ENCODE results near the gene ANKRD16.
"Not testable (repeated sequence)": the region's sequence is repeated elsewhere in the genome, so short reads cannot be mapped to it uniquely, and the experiment has no call there.

Gene ANKRD16

DNA sequence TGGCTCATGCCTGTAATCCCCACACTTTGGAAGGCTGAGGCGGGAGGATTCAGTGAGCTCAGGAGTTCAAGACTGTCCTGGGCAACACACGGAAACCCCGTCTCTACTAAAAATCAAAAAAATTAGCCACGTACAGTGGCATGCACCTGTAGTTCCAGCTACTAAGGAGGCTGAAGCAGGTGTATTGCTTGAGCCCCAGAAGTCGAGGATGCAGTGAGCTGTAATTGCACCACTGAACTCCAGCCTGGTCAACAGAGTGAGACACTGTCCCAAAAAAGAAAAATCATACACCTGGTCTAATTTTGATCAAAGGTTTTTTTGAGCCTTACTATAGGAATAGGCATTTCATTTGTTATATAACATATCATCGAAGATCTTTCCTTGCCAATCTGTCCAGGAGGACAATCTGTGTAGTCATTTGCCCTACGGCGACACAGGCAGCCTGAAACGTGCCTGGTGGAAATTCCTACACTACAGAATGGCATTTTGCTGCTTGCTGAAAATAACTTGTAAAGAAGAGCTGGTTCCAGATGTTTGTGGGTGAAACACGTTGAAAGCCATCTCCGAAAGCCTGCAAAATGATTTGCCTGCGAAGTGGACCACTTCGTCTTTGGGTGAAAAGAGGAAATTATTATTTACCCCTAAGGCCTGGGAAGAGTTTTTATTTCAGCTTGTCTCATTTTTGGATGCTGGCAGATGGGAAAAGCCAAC is 45.2 kb downstream of the ANKRD16 start:
- no peak for DNase-seq
- TF ChIP-seq, protein P1, sequence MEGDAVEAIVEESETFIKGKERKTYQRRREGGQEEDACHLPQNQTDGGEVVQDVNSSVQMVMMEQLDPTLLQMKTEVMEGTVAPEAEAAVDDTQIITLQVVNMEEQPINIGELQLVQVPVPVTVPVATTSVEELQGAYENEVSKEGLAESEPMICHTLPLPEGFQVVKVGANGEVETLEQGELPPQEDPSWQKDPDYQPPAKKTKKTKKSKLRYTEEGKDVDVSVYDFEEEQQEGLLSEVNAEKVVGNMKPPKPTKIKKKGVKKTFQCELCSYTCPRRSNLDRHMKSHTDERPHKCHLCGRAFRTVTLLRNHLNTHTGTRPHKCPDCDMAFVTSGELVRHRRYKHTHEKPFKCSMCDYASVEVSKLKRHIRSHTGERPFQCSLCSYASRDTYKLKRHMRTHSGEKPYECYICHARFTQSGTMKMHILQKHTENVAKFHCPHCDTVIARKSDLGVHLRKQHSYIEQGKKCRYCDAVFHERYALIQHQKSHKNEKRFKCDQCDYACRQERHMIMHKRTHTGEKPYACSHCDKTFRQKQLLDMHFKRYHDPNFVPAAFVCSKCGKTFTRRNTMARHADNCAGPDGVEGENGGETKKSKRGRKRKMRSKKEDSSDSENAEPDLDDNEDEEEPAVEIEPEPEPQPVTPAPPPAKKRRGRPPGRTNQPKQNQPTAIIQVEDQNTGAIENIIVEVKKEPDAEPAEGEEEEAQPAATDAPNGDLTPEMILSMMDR (IDR thresholded peaks at IDR 0.05; ENCODE audit: low read depth, low read length): no peak
- H3K4me3 ChIP-seq (ENCODE audit: low read depth, low read length): no peak overlapping the region
- H3K36me3 ChIP-seq: no peaks in the 10 kb centered on the region
- H3K9me3 ChIP-seq (ENCODE audit: severe bottlenecking): no peaks in the 10 kb centered on the region
- H3K27ac ChIP-seq: no peak overlapping the region
- no peaks in the 10 kb centered on the region for H3K27me3 ChIP-seq (ENCODE audit: insufficient read depth, low read depth, severe bottlenecking)

DNA sequence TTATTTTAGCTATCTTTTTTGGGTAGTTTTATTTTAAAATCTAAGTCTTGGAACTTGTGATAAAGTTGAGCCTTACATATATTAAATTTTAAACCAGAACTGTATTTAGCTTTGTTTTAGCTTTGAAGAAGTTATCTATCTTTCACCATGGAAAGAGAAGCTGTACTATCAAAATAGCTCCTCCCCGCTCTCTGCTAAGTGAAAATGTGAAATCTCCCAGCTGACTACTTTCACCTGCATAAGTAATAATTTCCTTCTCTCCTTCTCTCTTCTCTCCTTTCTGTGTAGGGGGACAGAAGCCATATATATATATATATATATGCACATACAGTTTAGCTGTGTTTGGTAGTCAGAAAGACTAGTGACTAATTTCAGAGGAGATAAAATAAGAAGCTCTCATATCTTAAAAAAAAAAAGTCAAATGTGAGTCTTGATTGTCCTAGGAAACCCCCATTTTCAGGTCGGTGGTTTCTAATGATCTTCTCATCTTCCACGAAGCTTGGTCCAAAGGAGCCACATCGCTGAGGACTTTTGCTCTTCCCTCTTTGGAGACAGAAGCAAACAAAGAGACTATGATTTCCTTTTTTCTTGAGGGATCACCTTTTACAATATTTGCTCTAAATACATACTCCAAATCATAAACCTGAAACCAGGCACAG is 45.9 kb downstream of the ANKRD16 start:
- Histone ChIP-seq H3K27me3 (ENCODE audit: insufficient read depth, low read depth, severe bottlenecking) (no peaks in the 10 kb centered on the region), H3K4me3 (ENCODE audit: low read depth, low read length) (no peak overlapping the region), H3K9me3 (ENCODE audit: severe bottlenecking) (no peaks in the 10 kb centered on the region), H3K36me3 (no peaks in the 10 kb centered on the region), H3K27ac (no peak overlapping the region)
- TF ChIP-seq, protein P1 (IDR thresholded peaks at IDR 0.05; ENCODE audit: low read depth, low read length): no peak
- DNase-seq: no peak

DNA sequence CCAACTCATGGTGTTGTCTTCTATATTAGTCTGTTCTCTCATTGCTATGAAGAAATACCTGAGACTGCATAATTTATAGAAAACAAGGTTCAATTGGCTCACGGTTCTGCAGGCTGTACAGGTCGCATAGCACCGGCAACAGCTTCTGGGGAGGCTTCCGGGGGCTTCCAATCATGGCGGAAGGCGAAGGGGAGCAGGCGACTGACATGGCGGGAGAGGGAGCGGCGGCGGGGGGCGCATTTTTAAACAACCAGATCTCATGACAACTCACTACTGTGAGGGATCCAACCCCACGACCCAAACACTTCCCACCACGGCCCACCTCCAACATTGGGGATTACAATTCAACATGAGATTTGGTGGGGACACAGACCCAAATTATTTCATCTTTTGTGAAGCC is 47.7 kb downstream of the ANKRD16 start:
- no peak overlapping the region for H3K27ac ChIP-seq
- H3K9me3 ChIP-seq (ENCODE audit: severe bottlenecking): no peaks in the 10 kb centered on the region
- no peaks in the 10 kb centered on the region for H3K27me3 ChIP-seq (ENCODE audit: insufficient read depth, low read depth, severe bottlenecking)
- no peaks in the 10 kb centered on the region for H3K36me3 ChIP-seq
- no peak overlapping the region for H3K4me3 ChIP-seq (ENCODE audit: low read depth, low read length)
- no peak for DNase-seq
- TF ChIP-seq, protein P1 (IDR thresholded peaks at IDR 0.05; ENCODE audit: low read depth, low read length): no peak

DNA sequence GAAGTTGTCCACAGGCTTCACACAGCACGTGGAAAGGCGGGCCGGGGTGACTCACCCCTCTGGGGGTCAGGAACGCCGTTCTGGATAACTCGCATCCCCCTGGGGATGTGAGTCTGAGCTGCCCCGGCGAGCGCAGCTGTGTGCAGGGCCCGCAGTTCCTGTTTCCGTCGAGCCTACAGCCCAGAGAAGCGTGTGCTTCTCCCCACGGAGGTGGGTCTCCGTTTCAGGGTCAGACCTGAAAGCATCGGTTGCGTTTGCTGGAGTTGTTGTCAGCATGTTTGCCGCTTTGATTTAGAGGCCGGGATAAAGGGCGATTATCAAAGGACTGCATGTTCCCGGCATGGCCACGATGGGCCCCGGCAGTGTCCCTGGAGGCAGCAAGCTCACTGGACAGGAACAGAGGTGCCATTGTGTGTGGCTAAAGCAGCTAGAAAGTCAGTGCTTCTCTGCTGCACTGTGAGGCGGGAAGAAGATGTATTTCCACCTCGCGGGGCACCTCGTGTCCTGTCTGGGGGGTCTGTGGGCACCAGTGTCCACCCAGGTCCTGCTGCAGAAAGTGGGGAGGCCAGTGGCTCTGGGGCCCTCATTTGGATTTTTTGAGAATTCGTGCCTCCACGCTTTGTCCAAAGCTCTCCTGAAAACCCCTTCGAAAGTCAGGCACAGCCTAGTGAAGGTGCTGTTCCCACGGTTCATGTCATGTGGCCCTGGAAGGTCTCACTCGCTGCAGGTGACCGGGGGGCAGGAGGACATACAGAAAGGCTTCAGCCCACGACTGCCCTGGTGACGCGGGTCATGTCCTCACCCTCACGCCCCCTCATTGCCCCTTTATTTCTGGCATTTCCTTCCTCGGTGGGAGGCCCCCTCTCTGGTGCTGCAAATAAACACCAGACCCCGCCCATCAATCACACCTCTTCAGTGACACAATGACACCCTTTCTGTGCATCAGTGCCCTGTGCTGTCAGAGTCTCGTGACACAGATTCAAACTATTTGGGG is 49.1 kb downstream of the ANKRD16 start:
- Histone ChIP-seq H3K27ac (no peak overlapping the region), H3K27me3 (ENCODE audit: insufficient read depth, low read depth, severe bottlenecking) (no peaks in the 10 kb centered on the region), H3K4me3 (ENCODE audit: low read depth, low read length) (no peak overlapping the region), H3K36me3 (no peaks in the 10 kb centered on the region), H3K9me3 (ENCODE audit: severe bottlenecking) (no peaks in the 10 kb centered on the region)
- DNase-seq: no peak
- TF ChIP-seq, protein P1 (IDR thresholded peaks at IDR 0.05; ENCODE audit: low read depth, low read length): no peak

DNA sequence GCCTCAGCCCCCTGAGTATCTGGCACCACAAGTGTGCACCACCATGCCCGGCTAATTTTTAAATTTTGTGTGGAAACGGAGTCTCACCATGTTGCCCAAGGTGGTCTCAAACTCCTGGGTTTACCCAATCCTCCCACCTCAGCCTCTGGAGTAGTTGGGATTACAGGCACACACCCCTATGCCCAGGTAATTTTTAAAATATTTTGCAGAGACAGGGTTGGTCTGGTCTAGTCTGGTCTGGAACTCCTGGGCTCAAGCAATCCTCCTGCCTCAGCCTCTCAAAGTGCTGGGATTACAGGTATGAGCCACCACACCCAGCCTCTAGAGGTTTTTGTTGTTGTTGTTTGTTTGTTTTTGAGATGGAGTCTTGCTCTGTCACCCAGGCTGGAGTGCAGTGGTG is 53.5 kb downstream of the ANKRD16 start:
- not testable (repeated sequence) for DNase-seq; H3K4me3 ChIP-seq (ENCODE audit: low read depth, low read length); H3K27me3 ChIP-seq (ENCODE audit: insufficient read depth, low read depth, severe bottlenecking); H3K27ac ChIP-seq; H3K36me3 ChIP-seq; H3K9me3 ChIP-seq (ENCODE audit: severe bottlenecking)
